Measurements from ENCODE around the gene EHHADH.

The EHHADH gene

DNA sequence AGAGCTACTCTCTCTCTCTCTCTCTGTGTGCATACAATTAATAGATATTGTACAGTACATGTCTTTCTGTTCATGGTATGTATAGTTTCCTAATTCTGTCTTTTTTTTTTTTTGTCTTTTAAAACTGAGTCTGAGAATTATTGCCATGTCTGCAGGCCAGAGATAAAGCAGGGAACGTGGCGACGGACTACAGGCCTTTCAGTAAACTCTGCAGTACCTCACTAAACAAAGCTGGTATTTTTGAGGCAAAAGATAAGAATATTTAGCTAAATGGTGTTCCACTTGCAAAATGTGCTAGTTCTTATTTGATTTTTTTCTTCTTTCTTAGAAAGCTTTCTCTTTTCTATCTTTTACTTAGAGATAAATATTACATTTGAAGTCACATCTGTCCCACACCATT lies 44.0 kb upstream of the EHHADH start:
- no peaks in the 10 kb centered on the region for H3K9me3 ChIP-seq (ENCODE audit: control insufficient read depth, insufficient read depth, low read depth, low read length)
- no peak for TF ChIP-seq REPIN1 (tag by site-specific recombination; IDR thresholded peaks at IDR 0.05; ENCODE audit: low read depth)
- no peak for TF ChIP-seq SETDB1 (IDR thresholded peaks at IDR 0.05; ENCODE audit: insufficient read length, low read length)
- TF ChIP-seq, protein P1, sequence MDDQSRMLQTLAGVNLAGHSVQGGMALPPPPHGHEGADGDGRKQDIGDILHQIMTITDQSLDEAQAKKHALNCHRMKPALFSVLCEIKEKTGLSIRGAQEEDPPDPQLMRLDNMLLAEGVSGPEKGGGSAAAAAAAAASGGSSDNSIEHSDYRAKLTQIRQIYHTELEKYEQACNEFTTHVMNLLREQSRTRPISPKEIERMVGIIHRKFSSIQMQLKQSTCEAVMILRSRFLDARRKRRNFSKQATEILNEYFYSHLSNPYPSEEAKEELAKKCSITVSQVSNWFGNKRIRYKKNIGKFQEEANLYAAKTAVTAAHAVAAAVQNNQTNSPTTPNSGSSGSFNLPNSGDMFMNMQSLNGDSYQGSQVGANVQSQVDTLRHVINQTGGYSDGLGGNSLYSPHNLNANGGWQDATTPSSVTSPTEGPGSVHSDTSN (CRISPR knock-in tag; IDR thresholded peaks at IDR 0.05), result no peak
- TF ChIP-seq, protein P2, sequence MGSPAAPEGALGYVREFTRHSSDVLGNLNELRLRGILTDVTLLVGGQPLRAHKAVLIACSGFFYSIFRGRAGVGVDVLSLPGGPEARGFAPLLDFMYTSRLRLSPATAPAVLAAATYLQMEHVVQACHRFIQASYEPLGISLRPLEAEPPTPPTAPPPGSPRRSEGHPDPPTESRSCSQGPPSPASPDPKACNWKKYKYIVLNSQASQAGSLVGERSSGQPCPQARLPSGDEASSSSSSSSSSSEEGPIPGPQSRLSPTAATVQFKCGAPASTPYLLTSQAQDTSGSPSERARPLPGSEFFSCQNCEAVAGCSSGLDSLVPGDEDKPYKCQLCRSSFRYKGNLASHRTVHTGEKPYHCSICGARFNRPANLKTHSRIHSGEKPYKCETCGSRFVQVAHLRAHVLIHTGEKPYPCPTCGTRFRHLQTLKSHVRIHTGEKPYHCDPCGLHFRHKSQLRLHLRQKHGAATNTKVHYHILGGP (tag by site-specific recombination; IDR thresholded peaks at IDR 0.05), result no peak
- TF ChIP-seq SCRT1 (tag by site-specific recombination; IDR thresholded peaks at IDR 0.05; ENCODE audit: borderline replicate concordance), result no peak
- TF ChIP-seq ZNF146 (tag by site-specific recombination; IDR thresholded peaks at IDR 0.05), result no peak
- no peak for TF ChIP-seq KLF16 (tag by site-specific recombination; IDR thresholded peaks at IDR 0.05)
- TF ChIP-seq ZNF670 (tag by site-specific recombination; IDR thresholded peaks at IDR 0.05; ENCODE audit: low read depth), result no peak
- no peak overlapping the region for H3K27ac ChIP-seq (ENCODE audit: extremely low read depth, low read depth, low read length)
- peaks cover 0 to 3% of the 10 kb centered on the region in 2 experiments; a peak in 1 of 3 replicates for H3K36me3 ChIP-seq (ENCODE audit: control insufficient read depth in 2 of 2, insufficient read depth in 1 of 2, low read length in 2 of 2)
- no peak overlapping the region for H3K4me3 ChIP-seq (ENCODE audit: low read depth, low read length)
- CTCF ChIA-PET, result interaction anchor here (0.7 to 1.4 kb wide), 4 partner anchors 9 to 752 kb away, joined by 4 read pairs; no protein-coding TSS in a partner anchor
- no peaks in the 10 kb centered on the region for H3K4me1 ChIP-seq (ENCODE audit: control insufficient read depth, insufficient read depth, low read length)
- POLR2A ChIA-PET, result no interaction called here

DNA sequence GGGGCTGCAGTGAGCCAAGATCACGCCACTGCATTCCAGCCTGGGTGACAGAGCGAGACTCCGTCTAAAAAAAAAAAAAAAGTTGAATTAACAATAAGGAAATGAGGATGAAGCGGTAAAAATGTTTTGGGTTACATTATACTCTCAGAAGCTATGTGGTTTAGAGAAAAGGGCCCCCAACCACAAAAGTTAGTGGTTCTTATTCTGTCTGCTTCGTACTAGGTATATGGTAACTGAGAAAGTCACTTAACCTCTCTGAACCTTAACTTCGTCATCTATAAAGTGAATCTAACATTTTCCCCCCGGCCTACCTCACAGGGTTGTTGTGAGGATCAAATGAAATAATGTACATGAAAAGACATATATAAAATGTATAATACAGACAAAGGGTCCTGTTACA lies 38.4 kb upstream of the EHHADH start:
- H3K4me1 ChIP-seq (ENCODE audit: control insufficient read depth, insufficient read depth, low read length), result no peaks in the 10 kb centered on the region
- ChIA-PET POLR2A (no interaction called here), CTCF (no interaction called here)
- H3K4me3 ChIP-seq (ENCODE audit: low read depth, low read length), result no peak overlapping the region
- H3K9me3 ChIP-seq (ENCODE audit: control insufficient read depth, insufficient read depth, low read depth, low read length), result no peaks in the 10 kb centered on the region
- peaks cover 0 to 12% of the 10 kb centered on the region in 2 experiments; a peak in 2 of 3 replicates for H3K36me3 ChIP-seq (ENCODE audit: control insufficient read depth in 2 of 2, insufficient read depth in 1 of 2, low read length in 2 of 2)
- H3K27ac ChIP-seq (ENCODE audit: extremely low read depth, low read depth, low read length), result no peak overlapping the region
- TF ChIP-seq, protein P3, sequence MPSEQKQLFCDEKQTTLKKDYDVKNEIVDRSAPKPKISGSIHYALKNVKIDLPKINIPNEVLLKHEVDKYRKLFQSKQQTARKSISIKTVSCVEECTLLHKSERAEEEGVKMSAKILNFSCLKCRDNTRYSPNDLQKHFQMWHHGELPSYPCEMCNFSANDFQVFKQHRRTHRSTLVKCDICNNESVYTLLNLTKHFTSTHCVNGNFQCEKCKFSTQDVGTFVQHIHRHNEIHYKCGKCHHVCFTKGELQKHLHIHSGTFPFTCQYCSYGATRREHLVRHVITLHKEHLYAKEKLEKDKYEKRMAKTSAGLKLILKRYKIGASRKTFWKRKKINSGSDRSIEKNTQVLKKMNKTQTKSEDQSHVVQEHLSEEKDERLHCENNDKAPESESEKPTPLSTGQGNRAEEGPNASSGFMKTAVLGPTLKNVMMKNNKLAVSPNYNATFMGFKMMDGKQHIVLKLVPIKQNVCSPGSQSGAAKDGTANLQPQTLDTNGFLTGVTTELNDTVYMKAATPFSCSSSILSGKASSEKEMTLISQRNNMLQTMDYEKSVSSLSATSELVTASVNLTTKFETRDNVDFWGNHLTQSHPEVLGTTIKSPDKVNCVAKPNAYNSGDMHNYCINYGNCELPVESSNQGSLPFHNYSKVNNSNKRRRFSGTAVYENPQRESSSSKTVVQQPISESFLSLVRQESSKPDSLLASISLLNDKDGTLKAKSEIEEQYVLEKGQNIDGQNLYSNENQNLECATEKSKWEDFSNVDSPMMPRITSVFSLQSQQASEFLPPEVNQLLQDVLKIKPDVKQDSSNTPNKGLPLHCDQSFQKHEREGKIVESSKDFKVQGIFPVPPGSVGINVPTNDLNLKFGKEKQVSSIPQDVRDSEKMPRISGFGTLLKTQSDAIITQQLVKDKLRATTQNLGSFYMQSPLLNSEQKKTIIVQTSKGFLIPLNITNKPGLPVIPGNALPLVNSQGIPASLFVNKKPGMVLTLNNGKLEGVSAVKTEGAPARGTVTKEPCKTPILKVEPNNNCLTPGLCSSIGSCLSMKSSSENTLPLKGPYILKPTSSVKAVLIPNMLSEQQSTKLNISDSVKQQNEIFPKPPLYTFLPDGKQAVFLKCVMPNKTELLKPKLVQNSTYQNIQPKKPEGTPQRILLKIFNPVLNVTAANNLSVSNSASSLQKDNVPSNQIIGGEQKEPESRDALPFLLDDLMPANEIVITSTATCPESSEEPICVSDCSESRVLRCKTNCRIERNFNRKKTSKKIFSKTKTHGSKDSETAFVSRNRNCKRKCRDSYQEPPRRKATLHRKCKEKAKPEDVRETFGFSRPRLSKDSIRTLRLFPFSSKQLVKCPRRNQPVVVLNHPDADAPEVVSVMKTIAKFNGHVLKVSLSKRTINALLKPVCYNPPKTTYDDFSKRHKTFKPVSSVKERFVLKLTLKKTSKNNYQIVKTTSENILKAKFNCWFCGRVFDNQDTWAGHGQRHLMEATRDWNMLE (tag by site-specific recombination; conservative IDR thresholded peaks at IDR 0.05; ENCODE audit: low read depth), result no peak
- TF ChIP-seq ZFP37 (tag by site-specific recombination; IDR thresholded peaks at IDR 0.05) (no peak), ZNF211 (tag by site-specific recombination; IDR thresholded peaks at IDR 0.05; ENCODE audit: low read depth) (no peak), ZBTB1 (tag by site-specific recombination; IDR thresholded peaks at IDR 0.05) (no peak), ZNF155 (tag by site-specific recombination; IDR thresholded peaks at IDR 0.05) (no peak), ZNF843 (tag by site-specific recombination; IDR thresholded peaks at IDR 0.05) (no peak), BCL11A (tag by site-specific recombination; IDR thresholded peaks at IDR 0.05; ENCODE audit: low read depth) (no peak), ZNF600 (tag by site-specific recombination; IDR thresholded peaks at IDR 0.05) (no peak), GLIS2 (tag by site-specific recombination; IDR thresholded peaks at IDR 0.05) (no peak), ZNF837 (tag by site-specific recombination; IDR thresholded peaks at IDR 0.05) (no peak), ZNF121 (tag by site-specific recombination; IDR thresholded peaks at IDR 0.05) (no peak)
- TF ChIP-seq, protein P4, sequence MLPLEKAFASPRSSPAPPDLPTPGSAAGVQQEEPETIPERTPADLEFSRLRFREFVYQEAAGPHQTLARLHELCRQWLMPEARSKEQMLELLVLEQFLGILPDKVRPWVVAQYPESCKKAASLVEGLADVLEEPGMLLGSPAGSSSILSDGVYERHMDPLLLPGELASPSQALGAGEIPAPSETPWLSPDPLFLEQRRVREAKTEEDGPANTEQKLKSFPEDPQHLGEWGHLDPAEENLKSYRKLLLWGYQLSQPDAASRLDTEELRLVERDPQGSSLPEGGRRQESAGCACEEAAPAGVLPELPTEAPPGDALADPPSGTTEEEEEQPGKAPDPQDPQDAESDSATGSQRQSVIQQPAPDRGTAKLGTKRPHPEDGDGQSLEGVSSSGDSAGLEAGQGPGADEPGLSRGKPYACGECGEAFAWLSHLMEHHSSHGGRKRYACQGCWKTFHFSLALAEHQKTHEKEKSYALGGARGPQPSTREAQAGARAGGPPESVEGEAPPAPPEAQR (tag by site-specific recombination; IDR thresholded peaks at IDR 0.05), result no peak
- TF ChIP-seq, protein P5, sequence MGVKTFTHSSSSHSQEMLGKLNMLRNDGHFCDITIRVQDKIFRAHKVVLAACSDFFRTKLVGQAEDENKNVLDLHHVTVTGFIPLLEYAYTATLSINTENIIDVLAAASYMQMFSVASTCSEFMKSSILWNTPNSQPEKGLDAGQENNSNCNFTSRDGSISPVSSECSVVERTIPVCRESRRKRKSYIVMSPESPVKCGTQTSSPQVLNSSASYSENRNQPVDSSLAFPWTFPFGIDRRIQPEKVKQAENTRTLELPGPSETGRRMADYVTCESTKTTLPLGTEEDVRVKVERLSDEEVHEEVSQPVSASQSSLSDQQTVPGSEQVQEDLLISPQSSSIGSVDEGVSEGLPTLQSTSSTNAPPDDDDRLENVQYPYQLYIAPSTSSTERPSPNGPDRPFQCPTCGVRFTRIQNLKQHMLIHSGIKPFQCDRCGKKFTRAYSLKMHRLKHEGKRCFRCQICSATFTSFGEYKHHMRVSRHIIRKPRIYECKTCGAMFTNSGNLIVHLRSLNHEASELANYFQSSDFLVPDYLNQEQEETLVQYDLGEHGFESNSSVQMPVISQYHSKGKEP (tag by site-specific recombination; IDR thresholded peaks at IDR 0.05), result no peak
- TF ChIP-seq, protein P6, sequence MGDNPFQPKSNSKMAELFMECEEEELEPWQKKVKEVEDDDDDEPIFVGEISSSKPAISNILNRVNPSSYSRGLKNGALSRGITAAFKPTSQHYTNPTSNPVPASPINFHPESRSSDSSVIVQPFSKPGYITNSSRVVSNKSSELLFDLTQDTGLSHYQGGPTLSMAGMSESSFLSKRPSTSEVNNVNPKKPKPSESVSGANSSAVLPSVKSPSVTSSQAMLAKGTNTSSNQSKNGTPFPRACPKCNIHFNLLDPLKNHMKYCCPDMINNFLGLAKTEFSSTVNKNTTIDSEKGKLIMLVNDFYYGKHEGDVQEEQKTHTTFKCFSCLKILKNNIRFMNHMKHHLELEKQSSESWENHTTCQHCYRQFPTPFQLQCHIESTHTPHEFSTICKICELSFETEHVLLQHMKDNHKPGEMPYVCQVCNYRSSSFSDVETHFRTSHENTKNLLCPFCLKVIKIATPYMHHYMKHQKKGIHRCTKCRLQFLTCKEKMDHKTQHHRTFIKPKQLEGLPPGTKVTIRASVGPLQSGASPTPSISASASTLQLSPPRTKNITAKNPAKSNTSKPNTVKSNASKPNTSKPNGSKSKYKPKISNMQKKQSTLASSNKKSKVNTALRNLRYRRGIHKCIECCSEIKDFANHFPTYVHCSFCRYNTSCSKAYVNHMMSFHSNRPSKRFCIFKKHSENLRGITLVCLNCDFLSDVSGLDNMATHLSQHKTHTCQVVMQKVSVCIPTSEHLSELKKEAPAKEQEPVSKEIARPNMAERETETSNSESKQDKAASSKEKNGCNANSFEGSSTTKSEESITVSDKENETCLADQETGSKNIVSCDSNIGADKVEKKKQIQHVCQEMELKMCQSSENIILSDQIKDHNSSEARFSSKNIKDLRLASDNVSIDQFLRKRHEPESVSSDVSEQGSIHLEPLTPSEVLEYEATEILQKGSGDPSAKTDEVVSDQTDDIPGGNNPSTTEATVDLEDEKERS (tag by site-specific recombination; IDR thresholded peaks at IDR 0.05), result no peak
